ENCODE results near the gene GIMD1.

Gene GIMD1

DNA sequence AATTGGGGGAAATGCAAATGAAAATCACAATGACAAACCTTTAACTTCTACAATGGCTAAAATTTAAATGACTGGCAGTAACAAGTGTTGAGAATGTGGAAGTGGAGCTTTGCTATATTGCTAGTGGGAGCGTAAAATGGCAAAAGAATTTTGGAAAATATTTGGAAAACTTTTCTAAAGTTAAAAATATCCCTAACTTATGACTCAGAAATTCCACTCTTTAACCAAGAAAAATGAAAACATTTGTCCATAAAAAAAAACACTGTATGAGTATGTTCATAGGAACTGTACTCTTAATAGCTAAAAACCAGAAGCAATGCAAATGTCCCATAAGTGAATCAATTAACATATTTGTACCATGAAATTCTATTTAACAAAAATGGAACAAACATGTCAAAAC is 56.2 kb downstream of the GIMD1 start:
- no peak for DNase-seq
